Raji (cell line): ENCODE data around the gene TMOD2.

Experiments
- POLR2A ChIP-seq: IDR thresholded peaks from 2 replicates; pipeline ENCODE4 v1.6.1; 2011; ENCODE audit warnings: low read depth, low read length, control low read depth; ENCODE audit not compliant: insufficient read depth

The TMOD2 gene

GRCh38 chr15:51816611-51817010 lies 65.2 kb downstream of the TMOD2 start:
- TF ChIP-seq POLR2A: no peak

- TF ChIP-seq POLR2A: no peak
Measured at GRCh38 chr15:51818150-51818549, 66.8 kb downstream of the TMOD2 start.

GRCh38 chr15:51825698-51826097 lies 74.3 kb downstream of the TMOD2 start:
- no peak for TF ChIP-seq POLR2A

GRCh38 chr15:51828621-51829375 lies 77.4 kb downstream of the TMOD2 start:
- TF ChIP-seq POLR2A: no peak

GRCh38 chr15:51829376-51830275 lies 78.2 kb downstream of the TMOD2 start, which contains the start of gene TMOD3:
TMOD3 (plus strand) TSS chr15:51829653; CDS start chr15:51862885, 33,232 bp downstream.
- peak; percentile 91 for TF ChIP-seq POLR2A

GRCh38 chr15:51830276-51830806 lies 78.9 kb downstream of the TMOD2 start:
- TF ChIP-seq POLR2A: no peak

GRCh38 chr15:51833772-51834171 lies 82.4 kb downstream of the TMOD2 start:
- TF ChIP-seq POLR2A: no peak

- TF ChIP-seq POLR2A: no peak
Measured at GRCh38 chr15:51837792-51838251, 86.4 kb downstream of the TMOD2 start.

GRCh38 chr15:51838270-51838669 lies 86.9 kb downstream of the TMOD2 start:
- TF ChIP-seq POLR2A: no peak

- TF ChIP-seq POLR2A: no peak
Measured at GRCh38 chr15:51840692-51841091, 89.3 kb downstream of the TMOD2 start.

GRCh38 chr15:51841406-51842040 lies 90.1 kb downstream of the TMOD2 start:
- no peak for TF ChIP-seq POLR2A

GRCh38 chr15:51842265-51842664 lies 90.9 kb downstream of the TMOD2 start:
- no peak for TF ChIP-seq POLR2A

- no peak for TF ChIP-seq POLR2A
Measured at GRCh38 chr15:51842852-51843737, 91.7 kb downstream of the TMOD2 start.
